Measurements from ENCODE around the gene EDN2. TPM values are rescaled to one million over a fixed set of nuclear protein-coding genes. Genes with fewer than 3 reads are reported as not detected.

Gene EDN2
- total RNA-seq, 2 donors from 2014 or later, result not detected

- ATAC-seq (ENCODE audit: insufficient number of reproducible peaks, low FRiP score, low read depth), result no peak
- Histone ChIP-seq H3K4me3 (no peak overlapping the region), H3K36me3 (no peaks in the 10 kb centered on the region), H3K9me3 (no peaks in the 10 kb centered on the region), H3K27me3 (replicated peaks; ENCODE audit: insufficient read depth) (no peaks in the 10 kb centered on the region), H3K4me1 (ENCODE audit: control insufficient read depth in 1 of 2, low read depth in 2 of 2) (peaks cover 0 to 37% of the 10 kb centered on the region in 2 donors), H3K27ac (no peak overlapping the region)
- TF ChIP-seq CTCF (IDR thresholded peaks at IDR 0.05), result no peak
- no peak for DNase-seq (ENCODE audit: low spot score)
Measured at GRCh38 chr1:41486053-41486370, 1.5 kb upstream of the EDN2 start.

DNA sequence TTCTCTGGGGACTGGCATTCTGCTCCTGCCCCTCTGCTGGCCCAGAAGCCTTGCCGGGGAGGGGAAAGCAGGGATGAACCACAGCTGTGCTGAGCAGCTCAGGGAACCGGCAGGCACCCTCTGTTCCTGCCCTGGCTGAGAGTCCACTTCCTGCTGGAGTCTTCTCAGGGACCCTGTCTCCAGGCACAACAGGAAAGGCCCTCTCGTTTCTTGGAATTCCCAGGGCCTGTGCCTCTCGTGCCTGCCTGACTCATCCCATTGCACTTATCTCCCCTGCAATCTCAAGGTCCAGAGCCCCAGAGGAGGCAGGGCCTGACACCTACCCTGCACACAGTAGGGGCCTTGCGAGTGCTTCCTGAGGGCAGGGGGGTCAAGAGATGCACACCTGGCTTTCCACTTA is 1.1 kb upstream of the EDN2 start:
- Histone ChIP-seq H3K27me3 (replicated peaks; ENCODE audit: insufficient read depth) (no peaks in the 10 kb centered on the region), H3K4me3 (no peak overlapping the region), H3K9me3 (no peaks in the 10 kb centered on the region), H3K36me3 (no peaks in the 10 kb centered on the region), H3K27ac (no peak overlapping the region), H3K4me1 (ENCODE audit: control insufficient read depth in 1 of 2, low read depth in 2 of 2) (peaks cover 0 to 36% of the 10 kb centered on the region in 2 donors)
- DNase-seq (ENCODE audit: low spot score) (no peak), ATAC-seq (ENCODE audit: insufficient number of reproducible peaks, low FRiP score, low read depth) (no peak)
- TF ChIP-seq CTCF (IDR thresholded peaks at IDR 0.05), result no peak

GRCh38 chr1:41483960-41484401 is 502 bp downstream of the EDN2 start:
- Histone ChIP-seq H3K4me3 (no peak overlapping the region), H3K4me1 (ENCODE audit: control insufficient read depth in 1 of 2, low read depth in 2 of 2) (peaks cover 3 to 53% of the 10 kb centered on the region in 2 donors), H3K36me3 (no peaks in the 10 kb centered on the region), H3K27me3 (replicated peaks; ENCODE audit: insufficient read depth) (no peaks in the 10 kb centered on the region), H3K27ac (no peak overlapping the region), H3K9me3 (no peaks in the 10 kb centered on the region)
- ATAC-seq (ENCODE audit: insufficient number of reproducible peaks, low FRiP score, low read depth) (no peak), DNase-seq (ENCODE audit: low spot score) (no peak)
- no peak for TF ChIP-seq CTCF (IDR thresholded peaks at IDR 0.05)

DNA sequence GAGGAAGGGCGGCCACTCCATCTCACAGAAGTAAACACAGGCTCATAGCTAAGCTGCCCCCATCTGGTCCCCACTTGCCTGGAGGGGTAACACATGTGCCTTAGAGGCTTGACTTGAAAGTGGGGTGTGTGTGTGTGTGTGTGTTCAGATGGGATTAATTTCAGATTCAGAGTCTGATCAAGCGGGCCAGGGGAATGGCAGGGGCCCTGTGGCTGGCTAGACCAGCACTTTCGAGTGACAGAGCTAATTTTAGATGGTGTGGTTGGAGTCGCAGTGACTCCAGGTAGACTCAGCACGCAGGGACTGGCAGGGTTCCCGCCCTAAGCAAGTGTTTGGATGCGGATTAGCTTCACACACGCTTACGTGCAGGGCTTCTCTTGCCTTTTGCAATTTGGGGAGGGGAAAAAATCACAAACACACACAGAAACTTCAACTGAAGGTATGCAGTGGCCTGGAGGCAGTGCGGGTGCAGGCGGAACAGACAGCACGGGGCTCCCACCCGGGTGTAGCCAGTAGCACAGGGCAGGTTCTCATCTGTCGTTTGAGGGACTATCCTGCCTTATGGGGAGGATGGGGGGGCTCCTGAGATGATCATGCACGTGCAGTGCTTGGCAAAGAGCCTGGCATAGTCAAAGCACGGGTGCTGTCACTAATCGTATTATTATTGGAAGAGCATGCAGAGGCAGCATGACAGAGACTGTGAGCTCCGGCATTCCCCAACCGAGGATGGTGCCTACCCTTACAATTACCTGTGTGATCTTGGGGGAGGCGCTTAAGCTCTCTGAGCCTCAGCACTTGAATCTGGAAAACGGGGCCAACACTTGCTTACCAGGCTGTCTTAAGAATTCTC is 1.3 kb downstream of the EDN2 start:
- no peaks in the 10 kb centered on the region for H3K36me3 ChIP-seq
- ATAC-seq (ENCODE audit: insufficient number of reproducible peaks, low FRiP score, low read depth), result no peak

More for the DNA sequence above, 1.3 kb downstream of the EDN2 start:
- TF ChIP-seq CTCF (IDR thresholded peaks at IDR 0.05), result no peak
- H3K27ac ChIP-seq, result no peak overlapping the region
- H3K27me3 ChIP-seq (replicated peaks; ENCODE audit: insufficient read depth), result no peaks in the 10 kb centered on the region
- no peak overlapping the region for H3K4me3 ChIP-seq
- H3K4me1 ChIP-seq (ENCODE audit: control insufficient read depth in 1 of 2, low read depth in 2 of 2), result peaks cover 9 to 60% of the 10 kb centered on the region in 2 donors
- H3K9me3 ChIP-seq, result no peaks in the 10 kb centered on the region
- no peak for DNase-seq (ENCODE audit: low spot score)
